ENCODE measurements around the gene CEBPG. TPM values are rescaled to one million over a fixed set of nuclear protein-coding genes. Genes with fewer than 3 reads are reported as not detected.

The CEBPG gene
- total RNA-seq, 2 experiments from 2014 or later, result 30.0 to 31.4 TPM

GRCh38 chr19:33420821-33421220 lies 47.3 kb downstream of the CEBPG start:
- ChIA-PET CTCF (interaction anchor here (0.6 to 1.4 kb wide), 2 partner anchors 9 to 350 kb away, joined by 3 to 7 read pairs; no protein-coding TSS in a partner anchor), POLR2A (no interaction called here)
- no peak for DNase-seq
- H3K36me3 Mint-ChIP-seq (ENCODE audit: low read depth), result no peaks in the 10 kb centered on the region
- H3K27me3 Mint-ChIP-seq, result no peaks in the 10 kb centered on the region
- no peaks in the 10 kb centered on the region for H3K9me3 Mint-ChIP-seq
- H3K4me3 Mint-ChIP-seq, result no peak overlapping the region
- H3K27ac Mint-ChIP-seq, result no peak overlapping the region
- H3K4me1 Mint-ChIP-seq, result peaks cover 1% of the 10 kb centered on the region

- CTCF ChIA-PET, result interaction anchor here (0.6 to 1.4 kb wide), 2 partner anchors 9 to 350 kb away, joined by 3 to 7 read pairs; no protein-coding TSS in a partner anchor
- H3K36me3 Mint-ChIP-seq (ENCODE audit: low read depth), result no peaks in the 10 kb centered on the region
Measured at GRCh38 chr19:33421368-33421767, 47.9 kb downstream of the CEBPG start.

GRCh38 chr19:33422369-33423180 lies 49.1 kb downstream of the CEBPG start:
- no peak for DNase-seq
- Mint-ChIP-seq H3K4me3 (no peak overlapping the region), H3K9me3 (no peaks in the 10 kb centered on the region), H3K4me1 (no peaks in the 10 kb centered on the region), H3K27me3 (no peaks in the 10 kb centered on the region), H3K36me3 (ENCODE audit: low read depth) (no peaks in the 10 kb centered on the region), H3K27ac (no peak overlapping the region)
- ChIA-PET POLR2A (no interaction called here), CTCF (interaction anchor here (0.9 kb wide), 1 partner anchor 8 kb away, joined by 4 read pairs; no protein-coding TSS in a partner anchor)

More at GRCh38 chr19:33421368-33421767, 47.9 kb downstream of the CEBPG start:
- Mint-ChIP-seq H3K9me3 (no peaks in the 10 kb centered on the region), H3K4me1 (peaks cover under 1% of the 10 kb centered on the region), H3K4me3 (no peak overlapping the region), H3K27ac (no peak overlapping the region), H3K27me3 (no peaks in the 10 kb centered on the region)
- POLR2A ChIA-PET, result no interaction called here
- DNase-seq, result no peak

GRCh38 chr19:33424181-33424580 lies 50.7 kb downstream of the CEBPG start:
- ChIA-PET CTCF (no interaction called here), POLR2A (no interaction called here)
- H3K27me3 Mint-ChIP-seq, result no peaks in the 10 kb centered on the region
- H3K36me3 Mint-ChIP-seq (ENCODE audit: low read depth), result no peaks in the 10 kb centered on the region
- H3K4me1 Mint-ChIP-seq, result no peaks in the 10 kb centered on the region
- H3K9me3 Mint-ChIP-seq, result no peaks in the 10 kb centered on the region
- H3K4me3 Mint-ChIP-seq, result no peak overlapping the region
- DNase-seq, result no peak
- no peak overlapping the region for H3K27ac Mint-ChIP-seq

- H3K36me3 Mint-ChIP-seq (ENCODE audit: low read depth), result no peaks in the 10 kb centered on the region
- ChIA-PET POLR2A (no interaction called here), CTCF (interaction anchor here (1.4 kb wide), 1 partner anchor 11 kb away, joined by 3 read pairs; no protein-coding TSS in a partner anchor)
- no peak for DNase-seq
- no peaks in the 10 kb centered on the region for H3K9me3 Mint-ChIP-seq
- no peak overlapping the region for H3K27ac Mint-ChIP-seq
- peaks cover 7% of the 10 kb centered on the region for H3K4me1 Mint-ChIP-seq
- H3K27me3 Mint-ChIP-seq, result peaks cover 2% of the 10 kb centered on the region
- no peak overlapping the region for H3K4me3 Mint-ChIP-seq
Measured at GRCh38 chr19:33426621-33427361, 53.3 kb downstream of the CEBPG start.

- Mint-ChIP-seq H3K4me3 (no peak overlapping the region), H3K27me3 (peaks cover 2% of the 10 kb centered on the region), H3K9me3 (no peaks in the 10 kb centered on the region), H3K4me1 (peaks cover 7% of the 10 kb centered on the region), H3K27ac (no peak overlapping the region), H3K36me3 (ENCODE audit: low read depth) (no peaks in the 10 kb centered on the region)
- ChIA-PET POLR2A (no interaction called here), CTCF (interaction anchor here (3.1 kb wide), 1 partner anchor 343 kb away, joined by 22 read pairs; no protein-coding TSS in a partner anchor)
- DNase-seq, result no peak
Measured at GRCh38 chr19:33427801-33428626, 54.5 kb downstream of the CEBPG start.

- DNase-seq, result no peak
- ChIA-PET POLR2A (no interaction called here), CTCF (interaction anchor here (3.1 kb wide), 1 partner anchor 342 kb away, joined by 22 read pairs; no protein-coding TSS in a partner anchor)
- Mint-ChIP-seq H3K36me3 (ENCODE audit: low read depth) (no peaks in the 10 kb centered on the region), H3K27ac (no peak overlapping the region), H3K4me1 (peaks cover 7% of the 10 kb centered on the region), H3K27me3 (peaks cover 2% of the 10 kb centered on the region), H3K9me3 (no peaks in the 10 kb centered on the region), H3K4me3 (no peak overlapping the region)
Measured at GRCh38 chr19:33428627-33429125, 55.2 kb downstream of the CEBPG start.

- ChIA-PET POLR2A (interaction anchor here (1.0 kb wide), 1 partner anchor 92 kb away, joined by 3 read pairs; the partner anchor contains the start of gene PEPD), CTCF (interaction anchor here (0.5 to 3.1 kb wide), 18 partner anchors 8 to 343 kb away, joined by 3 to 22 read pairs (median 4); partner anchors contain the start of gene PEPD)
- no peak for DNase-seq
- H3K36me3 Mint-ChIP-seq (ENCODE audit: low read depth), result no peaks in the 10 kb centered on the region
- H3K9me3 Mint-ChIP-seq, result no peaks in the 10 kb centered on the region
- H3K27ac Mint-ChIP-seq, result no peak overlapping the region
- no peak overlapping the region for H3K4me3 Mint-ChIP-seq
- H3K4me1 Mint-ChIP-seq, result peaks cover 7% of the 10 kb centered on the region
- H3K27me3 Mint-ChIP-seq, result peaks cover 2% of the 10 kb centered on the region
Measured at GRCh38 chr19:33429891-33430673, 56.6 kb downstream of the CEBPG start.

GRCh38 chr19:33430674-33431277 lies 57.3 kb downstream of the CEBPG start:
- Mint-ChIP-seq H3K9me3 (no peaks in the 10 kb centered on the region), H3K27me3 (peaks cover 2% of the 10 kb centered on the region), H3K4me1 (peaks cover 7% of the 10 kb centered on the region), H3K36me3 (ENCODE audit: low read depth) (no peaks in the 10 kb centered on the region), H3K4me3 (no peak overlapping the region), H3K27ac (no peak overlapping the region)
- peak; percentile 70 for DNase-seq
- ChIA-PET CTCF (interaction anchor here (0.5 to 3.1 kb wide), 20 partner anchors 9 to 342 kb away, joined by 3 to 22 read pairs (median 4); partner anchors contain the start of gene PEPD), POLR2A (interaction anchor here (1.0 kb wide), 1 partner anchor 91 kb away, joined by 3 read pairs; the partner anchor contains the start of gene PEPD)

GRCh38 chr19:33432015-33432414 lies 58.5 kb downstream of the CEBPG start:
- CTCF ChIA-PET, result interaction anchor here (1.3 to 1.7 kb wide), 2 partner anchors 339 to 346 kb away, joined by 5 to 11 read pairs; no protein-coding TSS in a partner anchor
- Mint-ChIP-seq H3K4me3 (no peak overlapping the region), H3K27ac (no peak overlapping the region), H3K36me3 (ENCODE audit: low read depth) (no peaks in the 10 kb centered on the region), H3K4me1 (peaks cover 7% of the 10 kb centered on the region), H3K9me3 (no peaks in the 10 kb centered on the region), H3K27me3 (peaks cover 2% of the 10 kb centered on the region)
- POLR2A ChIA-PET, result no interaction called here
- no peak for DNase-seq

Measured in activated CD4-positive, alpha-beta memory T cell treated with anti-CD3 and anti-CD28 coated beads, Interleukin-2, amount 10 ng/mL, durations not matched to agents 7 days and 5 days (primary cell).